HG03060 (cell line): ENCODE measurements around the gene UGGT2.
A peak's percentile ranks its signal among the peaks of the same experiment; 100 is the strongest.
"Not testable (repeated sequence)": the region's sequence is repeated elsewhere in the genome, so short reads cannot be mapped to it uniquely, and the experiment has no call there.

ENCODE experiments used
- ATAC-seq: cut with Tn5 transposase; IDR thresholded peaks from one replicate; pipeline ENCODE4 v1.9.1; 2021; ENCODE audit warnings: low read depth, moderate number of reproducible peaks; ENCODE audit not compliant: unreplicated experiment

The UGGT2 gene

GRCh38 chr13:95918860-95919259 is 134.3 kb downstream of the UGGT2 start:
- ATAC-seq, result no peak

DNA sequence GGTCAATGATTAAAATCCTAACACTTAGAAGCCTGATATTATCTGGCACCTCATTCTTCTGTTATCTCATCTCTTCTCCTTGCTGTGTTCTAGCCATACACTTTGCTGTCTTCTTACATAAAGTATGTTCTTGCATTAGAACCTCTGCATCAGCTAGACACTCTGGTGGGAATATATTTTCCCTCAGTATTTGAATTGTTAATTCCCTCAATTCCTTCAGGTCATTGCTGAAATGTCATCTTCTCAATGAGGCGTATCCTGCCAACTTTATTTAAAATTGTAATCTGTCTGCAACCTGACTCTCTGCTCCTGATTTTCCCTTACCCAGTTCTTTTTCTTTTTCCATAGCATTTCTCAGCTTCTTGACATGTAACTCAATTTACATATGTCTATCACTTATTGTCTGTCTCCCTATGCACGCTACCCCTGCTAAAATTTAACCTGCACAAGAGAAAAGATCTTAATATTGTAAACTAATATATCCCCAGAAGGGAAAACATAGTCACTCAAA is 138.2 kb downstream of the UGGT2 start:
- ATAC-seq, result no peak

DNA sequence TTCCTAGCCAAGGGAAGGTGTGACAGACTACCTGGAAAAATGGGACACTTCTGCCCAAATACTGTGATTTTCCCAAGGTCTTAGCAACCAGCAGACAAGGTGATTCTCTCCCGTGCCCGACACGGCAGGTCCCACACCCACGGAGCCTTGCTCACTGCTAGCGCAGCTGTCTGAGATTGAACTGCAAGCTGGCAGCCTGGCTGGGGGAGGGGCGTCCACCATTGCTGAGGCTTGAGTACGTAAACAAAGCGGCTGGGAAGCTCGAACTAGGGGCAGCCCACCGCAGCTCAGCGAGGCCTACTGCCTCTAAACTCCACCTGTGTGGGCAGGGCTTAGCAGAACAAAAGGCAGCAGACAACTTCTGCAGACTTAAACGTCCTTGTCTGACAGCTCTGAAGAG is 146.2 kb downstream of the UGGT2 start:
- no peak for ATAC-seq

- no peak for ATAC-seq
Observed at GRCh38 chr13:95903569-95903968, 149.6 kb downstream of the UGGT2 start.

DNA sequence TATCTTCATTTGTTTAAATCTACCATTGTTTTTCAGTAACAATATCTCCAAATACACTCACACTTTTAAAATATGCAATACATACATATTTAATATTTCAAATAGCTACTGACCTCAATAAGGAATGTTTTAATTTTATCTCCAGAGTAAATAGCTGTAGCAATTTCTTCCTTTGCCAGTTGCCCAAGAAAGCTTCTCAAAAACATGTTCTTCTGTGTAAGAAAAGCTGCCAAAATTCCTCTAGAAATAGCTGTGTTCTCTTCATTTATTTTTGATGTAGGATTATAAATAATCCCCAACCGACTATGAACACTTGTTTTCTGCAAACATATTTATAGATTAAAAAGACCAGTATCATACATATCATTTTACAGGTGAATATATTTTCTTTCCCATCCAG is 150.5 kb downstream of the UGGT2 start:
- no peak for ATAC-seq

DNA sequence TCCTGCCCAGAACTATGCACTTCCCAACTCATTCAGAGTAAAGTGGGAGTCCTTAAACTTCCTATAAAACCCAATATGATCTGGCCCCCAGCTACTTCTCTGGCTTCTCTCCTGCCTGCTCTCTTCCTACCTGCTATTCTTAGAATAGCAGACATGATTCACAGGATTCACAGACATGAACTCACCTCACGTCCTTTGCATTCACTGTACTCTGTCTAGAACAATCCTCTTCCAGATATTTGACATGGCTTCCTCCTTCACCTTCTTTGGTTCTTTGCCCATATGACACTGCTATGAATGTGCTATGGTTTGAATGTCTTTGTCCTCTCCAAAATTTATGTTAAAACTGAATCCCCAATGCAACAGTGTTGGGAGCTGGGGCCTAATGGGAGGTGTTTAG is 154.9 kb downstream of the UGGT2 start:
- ATAC-seq, result no peak

- no peak for ATAC-seq
Observed at GRCh38 chr13:95896301-95896700, 156.9 kb downstream of the UGGT2 start.

DNA sequence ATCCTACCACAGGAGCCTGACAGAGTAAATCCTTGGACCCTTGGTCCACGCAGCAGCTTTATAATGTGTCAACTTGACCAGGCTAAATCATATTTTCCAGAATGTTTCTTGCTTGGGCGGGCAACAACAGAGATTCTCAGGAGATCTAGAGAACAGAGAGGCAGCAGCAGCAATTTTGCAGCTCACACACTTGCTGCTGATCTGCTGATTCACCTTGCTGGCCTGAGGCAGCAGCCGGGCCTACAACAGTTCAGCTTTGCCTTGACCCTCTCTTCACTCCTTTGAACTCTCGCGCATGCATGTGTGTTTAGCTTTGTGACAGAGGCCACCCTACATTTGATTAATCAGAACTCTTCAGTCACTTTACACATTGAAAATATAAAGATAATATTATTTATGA is 159.3 kb downstream of the UGGT2 start:
- no peak for ATAC-seq

- ATAC-seq, result no peak
Observed at GRCh38 chr13:95882121-95882520, 171.1 kb downstream of the UGGT2 start.

DNA sequence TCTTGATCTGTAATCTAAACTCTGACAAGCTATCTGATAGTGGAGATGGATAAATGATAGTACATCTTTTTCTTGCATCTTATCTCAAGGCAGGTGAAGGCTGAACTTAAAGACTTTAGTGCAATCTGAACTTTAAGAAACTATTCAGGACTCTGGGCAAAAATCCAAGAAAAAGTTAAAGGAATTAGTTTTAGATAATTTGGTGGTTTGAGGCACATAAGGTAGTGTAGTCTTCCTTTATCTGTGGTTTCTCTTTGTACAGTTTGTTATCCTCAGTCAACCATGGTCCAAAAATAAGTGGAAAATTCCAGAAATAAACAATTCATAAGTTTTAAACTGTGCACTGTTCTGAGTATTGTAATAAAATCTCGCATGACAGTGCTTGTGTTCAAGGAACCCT is 172.9 kb downstream of the UGGT2 start:
- ATAC-seq, result no peak

- no peak for ATAC-seq
Observed at GRCh38 chr13:95874286-95874685, 178.9 kb downstream of the UGGT2 start.

DNA sequence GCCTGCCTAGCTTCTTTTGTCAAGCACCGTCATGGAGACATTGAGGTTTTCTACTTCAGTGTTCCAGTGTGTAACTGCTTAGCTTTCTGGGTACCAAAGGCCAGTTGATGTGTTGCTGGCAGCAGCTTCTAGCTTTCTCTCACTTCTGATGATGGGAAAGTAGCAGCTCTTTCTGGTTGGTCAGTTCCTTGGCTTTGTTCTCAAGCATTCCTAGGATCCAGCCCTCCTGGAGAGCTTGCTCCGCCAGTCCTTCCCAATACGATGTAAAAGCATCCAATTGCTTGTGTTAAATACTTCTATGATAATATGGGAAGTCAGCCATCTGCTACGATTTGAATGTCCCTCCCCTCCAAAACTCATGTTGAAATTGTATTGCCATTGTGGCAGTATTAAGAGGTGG is 182.8 kb downstream of the UGGT2 start:
- no peak for ATAC-seq

- no peak for ATAC-seq
Observed at GRCh38 chr13:95865080-95865615, 188.1 kb downstream of the UGGT2 start.

- no peak for ATAC-seq
Observed at GRCh38 chr13:95862408-95862807, 190.8 kb downstream of the UGGT2 start.

DNA sequence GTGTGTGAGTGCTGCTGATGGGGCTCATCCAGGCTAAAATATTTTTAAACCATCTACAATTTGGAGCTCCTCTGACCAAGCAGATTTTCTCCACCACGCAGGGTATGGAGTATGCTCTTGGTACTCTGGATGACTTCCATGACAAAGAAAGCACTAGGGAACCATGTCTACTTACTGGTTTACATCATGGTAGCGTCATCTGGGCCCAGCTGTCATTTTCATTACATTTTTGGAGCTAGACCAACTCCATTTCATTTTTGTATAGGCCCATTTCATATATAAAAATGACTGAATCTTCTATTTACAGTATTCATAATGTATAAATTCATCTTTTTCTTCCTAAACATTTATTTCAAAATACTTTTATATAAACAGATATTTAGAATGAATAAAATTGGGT is 191.9 kb downstream of the UGGT2 start:
- no peak for ATAC-seq

DNA sequence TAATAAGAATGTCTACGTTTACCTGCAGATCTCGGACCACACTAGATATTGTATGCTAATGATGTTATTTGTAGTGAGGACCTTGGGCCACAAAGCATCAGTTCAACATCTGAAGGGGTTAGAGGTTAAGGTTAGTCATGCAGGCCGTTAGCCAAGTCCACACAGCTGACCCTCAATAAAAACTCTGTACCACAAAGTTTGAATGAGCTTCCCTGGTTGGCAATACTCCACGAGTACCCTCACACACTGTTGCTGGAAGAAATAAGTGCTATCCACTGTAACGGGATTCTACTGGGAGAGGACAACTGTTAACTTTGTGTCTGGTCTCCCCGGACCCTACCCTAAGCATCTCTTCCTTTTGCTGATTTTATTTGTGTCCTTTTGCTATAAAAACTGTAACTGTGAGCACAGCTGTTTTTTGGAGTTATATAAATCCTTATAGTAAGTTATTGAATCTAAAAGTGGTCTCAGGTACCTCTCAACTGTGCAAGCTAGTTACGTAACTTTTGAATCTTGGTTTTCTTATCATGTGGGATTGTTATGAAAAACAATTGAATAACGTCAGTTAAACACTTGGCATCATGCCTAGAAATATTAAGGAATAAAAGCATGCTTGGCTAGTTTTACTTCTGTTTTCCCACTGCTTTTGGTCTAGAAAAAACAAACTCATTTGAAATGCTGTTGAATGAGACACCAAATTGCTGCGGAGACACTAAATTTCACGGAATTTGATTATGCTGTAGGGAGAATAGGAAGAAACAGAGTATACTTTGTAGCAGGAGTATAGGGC is 194.7 kb downstream of the UGGT2 start:
- ATAC-seq, result no peak

GRCh38 chr13:95845656-95846055 is 207.5 kb downstream of the UGGT2 start:
- not testable (repeated sequence) for ATAC-seq

DNA sequence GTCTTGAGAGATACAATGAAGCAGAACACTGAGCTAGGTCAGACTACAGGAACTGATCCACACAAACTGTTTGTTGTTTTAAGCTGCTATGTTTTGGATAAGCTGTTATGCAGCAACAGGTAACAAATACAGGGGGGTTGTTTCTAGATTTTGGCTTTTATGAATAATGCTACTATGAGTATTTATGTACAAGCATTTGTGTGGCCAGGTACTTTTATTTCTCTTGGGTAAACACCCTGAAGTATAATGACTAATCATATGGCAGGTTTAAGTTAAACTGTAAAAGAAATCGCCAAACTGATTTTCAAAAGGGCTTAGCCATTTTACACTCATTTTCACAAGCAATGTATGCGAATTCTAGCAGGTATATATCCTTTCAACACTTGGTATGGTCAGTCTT is 210.3 kb downstream of the UGGT2 start:
- no peak for ATAC-seq

GRCh38 chr13:95841894-95842293 is 211.3 kb downstream of the UGGT2 start:
- ATAC-seq, result no peak

DNA sequence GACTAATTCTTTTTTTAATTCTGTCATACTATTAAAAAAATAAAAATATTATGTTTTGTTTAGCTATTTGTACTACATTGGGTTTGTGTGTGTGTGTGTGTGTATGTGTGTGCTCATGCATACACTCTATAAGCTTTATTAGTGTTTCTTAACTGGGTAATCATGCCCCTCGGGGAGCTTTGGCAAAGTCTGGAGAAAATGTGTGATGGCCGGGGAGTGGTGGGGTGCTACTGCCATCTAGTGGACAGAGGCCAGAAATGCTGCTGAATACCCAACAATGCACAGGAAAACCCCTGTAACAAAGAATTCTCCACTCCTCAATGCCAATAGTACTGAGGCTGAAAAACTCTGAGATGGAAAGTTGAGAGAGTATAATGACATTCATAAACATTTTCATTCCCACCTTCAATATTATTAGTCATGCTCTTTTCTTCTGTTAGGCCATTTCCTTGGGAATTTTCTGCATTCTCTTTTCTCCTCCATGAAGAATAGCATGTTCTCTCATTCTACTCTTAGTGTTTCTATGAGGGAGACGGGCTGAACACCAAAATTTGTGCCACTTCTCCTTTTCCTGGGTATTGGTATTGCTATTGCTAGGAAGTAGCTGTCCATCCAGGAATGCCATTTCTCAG is 219.0 kb downstream of the UGGT2 start:
- peak; percentile 46 for ATAC-seq

- no peak for ATAC-seq
Observed at GRCh38 chr13:95833719-95834118, 219.5 kb downstream of the UGGT2 start.

DNA sequence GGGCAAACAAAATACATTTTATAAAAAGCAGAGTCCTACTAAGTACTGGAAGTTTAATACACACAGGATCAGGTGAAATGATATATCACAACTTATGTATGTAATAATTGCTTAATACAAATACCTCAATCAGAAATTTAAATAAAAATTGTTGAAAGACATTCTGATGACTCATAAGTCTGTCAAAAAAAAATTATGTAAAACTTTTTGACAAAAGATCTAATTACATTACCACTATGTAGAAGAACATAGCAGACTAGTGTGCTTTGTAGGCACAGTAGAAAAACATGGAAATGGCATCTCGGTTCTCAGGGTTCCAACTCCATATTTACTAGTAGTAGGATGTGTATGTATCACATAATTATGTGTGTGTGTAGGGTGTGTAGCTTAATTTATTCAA is 220.1 kb downstream of the UGGT2 start:
- ATAC-seq, result no peak
